Cardiac septum (tissue), 1 donor: ENCODE measurements around the gene LAMC2. TPM values are rescaled to one million over a fixed set of nuclear protein-coding genes. Genes with fewer than 3 reads are reported as not detected.
"Not testable (repeated sequence)": the region's sequence is repeated elsewhere in the genome, so short reads cannot be mapped to it uniquely, and the experiment has no call there.

Source experiments
- DNase-seq: peaks from one replicate; pipeline ENCODE4 v3.0.0-alpha.2; 2020; ENCODE audit warnings: low spot score
- intact Hi-C: fragments of 100-400 bp; cut with DNase I; formaldehyde crosslinking; loops from one replicate; pipeline ENCODE4 v1.14.0; 2022
- long read RNA-seq: library from polyadenylated mRNA; unstranded; transcript quantifications from one replicate; pipeline ENCODE4 v2.0.0, GENCODE V29; 2021
- total RNA-seq: library from RNA; stranded (reverse); fragmentation: NEBNext Ultra II Directional; extraction: Animal tissue kit (Norgen Biotek cat#: 25700); gene quantifications from one replicate; pipeline ENCODE4 v1.2.1, GENCODE V29; 2021
- donor health status: DM: no; HTN: no; CAD: no.

Gene LAMC2
- total RNA-seq, result 0.40 TPM
- long read RNA-seq, result 0 reads

GRCh38 chr1:183185941-183186490, at the start of gene LAMC2:
Gene LAMC2, plus strand, starts transcription at chr1:183186264. Its CDS starts 89 bp downstream, at chr1:183186353.
- DNase-seq, result no peak
- intact Hi-C loops, result no loop called here

- intact Hi-C loops, result loop anchor here (5.0 kb wide), 2 partner anchors 45 to 110 kb away; no protein-coding TSS in a partner anchor
- DNase-seq, result no peak
These were observed 48.3 kb upstream of the LAMC2 start for GRCh38 chr1:183137782-183138181.

DNA sequence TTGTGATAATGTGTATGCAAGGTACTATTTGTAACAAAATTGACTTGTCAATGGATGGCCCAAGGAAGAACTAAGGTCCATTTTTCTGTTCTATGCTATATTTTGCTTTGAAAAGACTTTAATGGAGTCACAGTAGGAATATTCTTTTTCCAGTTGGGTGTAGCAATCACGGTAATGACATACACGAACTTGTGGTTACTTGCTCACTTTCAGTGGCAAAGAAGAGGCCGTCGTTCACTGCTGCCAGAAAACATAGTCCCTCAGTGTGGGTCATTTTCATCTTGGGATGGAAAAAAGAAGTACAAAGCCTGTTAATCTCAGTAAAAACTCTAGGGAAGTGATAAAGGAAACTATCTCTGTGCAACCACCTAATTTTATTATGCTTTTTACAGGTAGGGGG, 47.8 kb upstream of the LAMC2 start:
- intact Hi-C loops, result loop anchor here (5.0 kb wide), 2 partner anchors 44 to 111 kb away; no protein-coding TSS in a partner anchor
- DNase-seq, result no peak

DNA sequence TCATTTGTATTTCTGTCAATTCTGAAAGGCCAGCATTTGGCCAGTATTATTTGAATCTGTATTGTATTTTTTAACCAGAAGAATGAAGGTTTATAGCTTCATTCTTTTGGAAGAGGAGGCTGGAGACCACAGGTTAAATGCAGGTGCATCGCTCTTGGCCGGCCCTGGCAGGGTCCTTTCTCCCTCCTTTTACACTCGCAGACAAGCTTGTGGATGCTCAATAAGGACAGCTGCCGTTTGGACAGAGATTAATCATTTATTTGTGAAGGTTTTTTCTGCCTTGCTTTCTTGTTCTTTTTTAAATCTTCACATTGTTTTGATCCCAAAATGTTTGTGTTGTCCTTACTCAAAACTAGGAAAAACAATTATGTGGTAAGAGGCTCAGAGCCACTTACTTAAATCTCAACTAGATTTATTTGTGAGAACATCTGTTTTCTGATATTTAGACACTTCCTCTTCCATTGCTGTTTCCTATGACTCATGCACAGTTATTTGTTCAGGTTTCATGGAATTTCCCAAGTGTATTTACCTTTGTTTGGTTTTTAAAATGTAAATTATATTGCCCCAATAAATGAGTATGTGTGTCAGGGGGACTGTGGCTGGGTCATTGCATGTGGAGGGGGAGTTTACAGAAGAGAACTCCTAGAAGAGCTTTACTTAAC, 46.7 kb upstream of the LAMC2 start:
- no peak for DNase-seq
- intact Hi-C loops, result loop anchor here (5.0 kb wide), 2 partner anchors 43 to 112 kb away; no protein-coding TSS in a partner anchor

GRCh38 chr1:183140633-183141032, 45.4 kb upstream of the LAMC2 start:
- intact Hi-C loops, result loop anchor here (5.0 kb wide), 1 partner anchor 87 kb away; no protein-coding TSS in a partner anchor
- no peak for DNase-seq

- intact Hi-C loops, result loop anchor here (5.0 kb wide), 1 partner anchor 85 kb away; no protein-coding TSS in a partner anchor
- DNase-seq, result no peak
These were observed 43.9 kb upstream of the LAMC2 start for GRCh38 chr1:183142171-183142570.

- no peak for DNase-seq
- intact Hi-C loops, result loop anchor here (5.0 kb wide), 1 partner anchor 84 kb away; no protein-coding TSS in a partner anchor
These were observed 42.3 kb upstream of the LAMC2 start for GRCh38 chr1:183143576-183144315.

DNA sequence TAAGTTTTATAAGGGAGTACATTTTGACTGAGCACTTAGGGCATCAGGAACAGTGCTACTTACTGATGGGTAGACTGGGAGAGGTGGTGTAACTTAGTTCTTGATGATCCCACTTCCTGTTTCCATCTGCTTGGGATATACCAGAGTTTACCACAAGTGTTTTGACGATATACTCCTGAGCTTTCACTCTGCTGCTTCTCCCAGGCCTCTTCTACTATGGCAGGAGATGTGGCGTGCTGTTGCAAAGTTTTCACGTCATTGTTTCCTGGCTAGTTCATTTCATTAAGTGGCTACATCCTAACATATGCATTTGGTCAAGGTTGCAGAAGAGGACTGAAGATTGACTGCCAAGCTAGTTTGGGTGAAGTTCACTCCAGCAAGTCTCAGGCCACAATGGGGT, 41.3 kb upstream of the LAMC2 start:
- intact Hi-C loops, result loop anchor here (5.0 kb wide), 1 partner anchor 83 kb away; no protein-coding TSS in a partner anchor
- no peak for DNase-seq

DNA sequence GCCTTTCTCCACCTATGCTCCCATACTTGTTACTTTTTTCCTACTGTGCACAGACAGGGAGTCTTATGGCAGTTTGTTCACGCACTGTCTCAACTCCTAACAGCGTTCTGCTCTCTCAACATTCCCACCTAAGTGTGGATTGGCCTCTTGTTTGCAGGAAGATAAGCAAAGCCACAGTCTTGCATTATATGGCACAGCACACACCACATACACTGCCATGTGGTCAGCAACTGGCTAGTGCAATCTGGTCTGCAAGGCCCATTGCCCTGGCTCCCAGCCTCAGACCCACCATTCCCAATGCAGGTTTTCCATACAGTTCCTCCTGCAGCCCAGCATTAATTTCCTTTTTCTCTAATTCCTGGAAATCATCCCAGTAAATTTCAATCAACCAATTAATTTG, 38.3 kb upstream of the LAMC2 start:
- intact Hi-C loops, result no loop called here

GRCh38 chr1:183148599-183148998, 37.5 kb upstream of the LAMC2 start:
- no peak for DNase-seq
- intact Hi-C loops, result no loop called here

More for the DNA sequence above, 38.3 kb upstream of the LAMC2 start:
- DNase-seq, result no peak

DNA sequence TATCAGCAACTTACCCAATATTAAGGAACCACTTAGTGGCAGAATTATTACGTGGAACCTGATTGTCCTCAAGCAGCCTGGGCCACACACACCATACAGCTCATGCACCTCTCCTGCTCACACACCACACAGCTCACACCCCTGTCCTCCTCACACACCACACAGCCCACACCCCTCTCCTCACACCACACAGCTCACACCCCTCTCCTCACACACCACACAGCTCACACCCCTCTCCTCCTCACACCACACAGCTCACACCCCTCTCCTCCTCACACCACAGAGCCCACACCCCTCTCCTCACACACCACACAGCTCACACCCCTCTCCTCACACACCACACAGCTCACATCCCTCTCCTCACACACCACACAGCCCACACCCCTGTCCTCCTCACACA, 36.8 kb upstream of the LAMC2 start:
- DNase-seq, result no peak
- intact Hi-C loops, result no loop called here

DNA sequence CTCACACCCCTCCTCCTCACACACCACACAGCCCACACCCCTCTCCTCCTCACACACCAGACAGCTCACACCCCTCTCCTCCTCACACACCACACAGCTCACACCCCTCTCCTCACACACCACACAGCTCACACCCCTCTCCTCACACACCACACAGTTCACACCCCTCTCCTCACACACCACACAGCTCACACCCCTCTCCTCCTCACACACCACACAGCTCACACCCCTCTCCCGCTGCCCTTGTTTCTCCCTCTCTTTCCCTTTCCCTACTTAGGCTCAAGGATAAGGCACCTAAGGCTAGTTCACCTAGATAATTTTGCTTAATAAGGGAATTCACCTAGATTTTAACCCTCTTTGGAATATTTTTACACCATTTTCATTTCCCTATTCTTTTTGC, 36.0 kb upstream of the LAMC2 start:
- intact Hi-C loops, DNase-seq: not testable (repeated sequence)

DNA sequence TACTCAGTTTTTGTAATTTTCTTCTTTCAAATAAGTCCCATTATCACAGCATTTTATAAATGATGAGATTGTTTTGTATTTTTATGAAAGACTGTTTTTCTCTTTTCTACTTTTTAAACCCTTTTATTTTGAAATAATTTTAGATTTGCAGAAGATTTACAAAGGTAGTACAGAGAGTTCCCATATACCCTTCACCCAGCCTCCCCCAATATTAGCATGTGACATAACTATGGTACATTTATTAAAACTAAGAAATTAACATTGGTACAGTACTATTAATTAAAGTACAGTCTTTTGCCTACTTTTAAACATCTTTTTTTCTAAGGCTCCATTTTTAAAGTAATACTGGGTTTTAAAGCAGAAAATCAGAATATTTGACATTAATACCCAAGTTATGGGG, 35.6 kb upstream of the LAMC2 start:
- DNase-seq, result no peak
- intact Hi-C loops, result no loop called here

GRCh38 chr1:183152180-183152579, 33.9 kb upstream of the LAMC2 start:
- intact Hi-C loops, result no loop called here
- no peak for DNase-seq

- DNase-seq, result no peak
- intact Hi-C loops, result no loop called here
These were observed 30.1 kb upstream of the LAMC2 start for GRCh38 chr1:183155939-183156338.

DNA sequence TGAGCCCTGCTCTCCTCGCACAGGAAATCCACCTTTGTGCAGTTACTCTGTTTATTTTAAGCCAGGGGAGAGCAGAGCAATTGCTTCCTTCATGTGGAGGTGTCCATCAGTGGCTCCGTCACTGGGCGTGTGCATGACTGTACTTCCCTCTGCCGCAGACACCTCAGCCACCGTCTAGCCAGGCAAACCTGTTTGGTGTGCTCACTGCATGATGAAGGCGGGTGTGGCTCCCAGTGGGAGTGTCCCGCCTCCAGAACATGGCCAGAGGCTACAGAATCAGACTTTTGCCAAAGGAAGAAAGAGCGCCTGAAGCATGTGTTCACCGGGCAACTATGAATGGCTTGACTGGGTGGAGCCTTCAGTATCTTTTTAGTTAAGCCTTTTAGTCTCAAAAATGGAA, 26.1 kb upstream of the LAMC2 start:
- intact Hi-C loops, result no loop called here
- no peak for DNase-seq

DNA sequence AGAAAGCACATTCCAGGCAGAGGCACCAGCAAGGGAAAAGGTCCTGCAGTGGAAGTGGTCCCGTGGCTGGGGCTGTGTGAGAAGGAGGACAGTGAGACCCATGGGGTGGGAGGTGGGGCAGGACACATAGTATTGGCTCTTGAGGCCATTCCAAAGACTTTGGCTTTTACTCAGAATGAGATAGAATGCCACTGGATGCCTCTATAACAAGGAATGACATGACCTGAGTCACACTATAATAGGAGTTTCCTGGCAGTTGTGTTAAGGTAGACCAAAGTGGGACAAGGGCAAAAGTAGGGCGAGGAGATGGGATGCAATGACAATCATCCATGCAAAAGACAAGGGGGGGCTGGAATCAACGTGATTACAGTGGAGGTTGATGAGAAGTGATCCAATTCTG, 24.7 kb upstream of the LAMC2 start:
- no peak for DNase-seq
- intact Hi-C loops, result no loop called here

- no peak for DNase-seq
- intact Hi-C loops, result no loop called here
These were observed 22.7 kb upstream of the LAMC2 start for GRCh38 chr1:183163316-183163715.

- intact Hi-C loops, result no loop called here
- DNase-seq, result no peak
These were observed 21.7 kb upstream of the LAMC2 start for GRCh38 chr1:183164340-183164739.

DNA sequence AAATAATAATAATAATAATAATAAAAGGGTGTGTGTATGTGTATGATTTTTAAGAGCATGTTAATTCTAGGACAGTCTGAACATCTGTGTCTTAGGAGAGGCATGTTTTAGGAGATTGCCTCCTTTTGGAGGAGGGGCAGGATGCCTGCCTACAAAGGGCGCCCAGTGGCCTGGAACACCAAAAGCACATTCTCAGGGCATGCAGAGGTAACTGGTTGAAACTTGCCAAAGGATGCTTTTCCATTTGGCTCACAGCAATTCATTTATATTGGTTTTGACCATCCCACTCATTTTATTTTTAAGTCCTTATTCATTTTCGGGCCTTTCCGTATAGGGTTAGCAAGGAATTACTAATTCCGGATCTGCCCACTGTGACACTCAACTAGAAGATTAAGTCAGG, 21.1 kb upstream of the LAMC2 start:
- DNase-seq, result no peak
- intact Hi-C loops, result no loop called here

- DNase-seq, result no peak
- intact Hi-C loops, result no loop called here
These were observed 20.6 kb upstream of the LAMC2 start for GRCh38 chr1:183165456-183165855.
